Activated CD8-positive, alpha-beta memory T cell treated with anti-CD3 and anti-CD28 coated beads for 36 hours (primary cell): ENCODE data around the gene SLC16A14. TPM values are rescaled to one million over a fixed set of nuclear protein-coding genes. Genes with fewer than 3 reads are reported as not detected.

Experiments
- CTCF ChIA-PET: fragments of 350-600 bp; sonication (Branson Sonifier 250); formaldehyde crosslinking; loops from one replicate; lab custom pipeline; 2021; ENCODE audit warnings: antibody characterized with exemption; lab: Charles Lee
- POLR2A ChIA-PET: fragments of 350-600 bp; sonication (Branson Sonifier 250); formaldehyde crosslinking; loops from one replicate; lab custom pipeline; 2021; ENCODE audit warnings: antibody characterized with exemption; lab: Charles Lee
- total RNA-seq, 2 experiments: library from RNA; stranded (reverse); gene quantifications; one replicate each; pipeline ENCODE4 v1.2.3, GENCODE V29; 2021

SLC16A14 gene
- total RNA-seq, 2 experiments from 2014 or later, result 0.84 to 1.2 TPM

DNA sequence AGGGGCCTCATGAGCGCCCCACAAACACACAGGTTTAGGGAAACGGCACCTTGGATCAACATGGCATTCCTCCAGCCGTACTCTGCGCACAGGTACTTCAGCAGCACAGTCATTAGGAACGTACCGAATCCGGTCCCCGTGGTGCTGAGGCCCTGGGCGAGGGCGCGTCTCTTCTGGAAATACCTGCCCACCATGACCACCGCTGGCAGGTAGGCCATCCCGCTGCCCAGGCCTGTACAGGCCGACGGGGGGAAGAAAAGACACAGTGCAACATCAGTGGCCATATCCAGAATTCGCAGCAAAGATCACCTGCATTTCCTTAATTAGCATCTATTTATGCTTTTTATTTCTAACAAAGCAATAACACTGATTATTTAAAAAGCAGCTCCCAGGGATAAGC, 22.2 kb downstream of the SLC16A14 start:
- ChIA-PET POLR2A (no interaction called here), CTCF (no interaction called here)

DNA sequence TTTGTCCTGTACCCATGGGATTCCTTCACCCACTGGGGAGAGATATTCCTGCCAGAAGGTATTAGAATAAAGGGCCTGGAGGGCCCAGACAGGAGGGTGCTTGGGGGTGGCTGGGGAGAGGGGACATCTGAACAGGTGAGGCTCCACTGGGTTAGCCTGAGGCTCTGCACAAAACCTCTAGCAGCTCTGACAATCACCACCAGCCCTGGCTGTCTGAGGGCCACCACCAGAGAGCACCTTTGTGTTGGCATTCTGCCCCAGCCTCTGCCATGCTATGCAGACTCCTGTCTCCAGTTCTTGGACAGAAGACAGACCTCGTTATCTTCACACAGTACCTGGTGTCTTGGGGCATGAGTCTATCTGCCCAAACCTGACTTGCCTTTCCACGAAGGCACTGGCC, 25.3 kb downstream of the SLC16A14 start:
- ChIA-PET POLR2A (no interaction called here), CTCF (no interaction called here)

DNA sequence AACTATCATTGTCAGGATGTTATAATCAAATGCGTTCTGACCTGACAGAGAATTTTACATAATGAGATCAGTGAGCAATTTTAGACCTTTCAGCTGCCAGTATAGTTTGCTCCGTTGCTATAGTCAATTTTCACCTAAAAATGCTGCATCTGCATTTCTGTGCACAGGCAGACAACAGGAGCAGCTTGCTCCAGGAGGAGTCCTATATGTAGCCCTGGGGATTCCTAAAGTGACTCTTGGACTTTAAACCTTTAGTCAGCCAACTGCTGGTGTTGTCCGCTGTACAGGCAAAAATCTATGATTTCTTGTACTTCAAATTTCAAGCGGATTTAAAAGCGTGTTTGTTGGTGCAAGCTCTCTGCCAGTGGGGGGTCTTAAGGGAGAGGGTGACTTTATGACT, 25.7 kb downstream of the SLC16A14 start:
- POLR2A ChIA-PET, result no interaction called here

DNA sequence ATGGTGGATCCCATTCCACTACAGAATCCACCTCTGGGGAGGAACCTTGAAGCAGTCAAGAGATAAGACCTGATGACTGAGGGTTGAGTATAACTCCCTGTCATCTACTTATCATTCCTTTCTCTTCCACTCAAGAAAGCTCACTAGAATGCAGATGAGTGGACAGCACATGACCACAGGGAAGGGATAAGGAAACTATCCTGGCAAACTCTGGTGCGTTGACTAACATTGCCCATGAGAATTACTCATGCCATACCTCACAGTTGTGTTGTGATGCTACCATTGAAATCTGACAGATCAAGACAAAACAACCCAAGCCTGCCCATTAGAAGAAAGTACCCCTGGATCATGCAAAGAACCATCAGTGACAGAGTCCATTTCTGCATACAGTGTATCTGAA, 26.5 kb downstream of the SLC16A14 start:
- ChIA-PET POLR2A (no interaction called here), CTCF (no interaction called here)

More for the DNA sequence above, 25.7 kb downstream of the SLC16A14 start:
- CTCF ChIA-PET, result no interaction called here

DNA sequence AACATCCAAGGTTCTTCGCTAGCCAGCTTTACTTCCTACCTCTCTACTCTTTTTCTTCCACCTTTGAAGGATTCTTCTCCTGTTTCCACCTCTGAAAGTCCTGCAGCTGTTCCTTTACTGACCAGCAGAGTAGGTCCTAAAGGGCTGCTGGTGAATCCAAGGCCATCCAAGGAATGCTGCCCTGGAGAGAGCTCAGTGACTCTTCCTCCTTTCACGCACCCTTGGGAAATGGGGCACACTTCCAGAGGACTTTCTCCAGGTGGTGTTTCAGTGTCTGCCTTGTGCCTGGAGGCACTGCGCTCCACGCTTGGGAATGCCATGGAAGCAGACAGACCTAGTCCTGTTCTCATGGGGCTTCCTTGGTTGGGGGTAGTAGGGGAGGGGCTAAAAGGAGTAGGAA, 45.4 kb downstream of the SLC16A14 start:
- POLR2A ChIA-PET, result no interaction called here
- CTCF ChIA-PET, result interaction anchor here (1.2 kb wide), 1 partner anchor 15 kb away, joined by 3 read pairs; no protein-coding TSS in a partner anchor

DNA sequence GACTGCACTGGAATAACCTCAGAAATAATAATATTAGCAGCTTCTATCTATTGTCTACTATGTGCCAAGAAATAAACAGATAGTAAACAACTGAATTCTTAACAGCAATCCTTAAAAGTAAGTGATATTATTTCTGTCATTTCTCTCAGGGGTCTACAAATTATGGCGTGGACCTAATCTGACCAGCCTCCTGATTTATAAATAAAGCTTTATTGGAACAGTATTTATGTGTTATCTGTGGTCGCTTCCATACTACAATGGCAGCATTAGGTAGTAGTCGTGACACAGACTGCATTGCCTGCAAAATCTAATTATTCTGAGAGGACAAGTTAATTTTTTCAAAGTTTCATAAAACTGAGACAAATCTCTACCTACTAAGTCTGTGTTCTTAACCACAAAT, 49.0 kb downstream of the SLC16A14 start:
- CTCF ChIA-PET, result interaction anchor here (0.9 kb wide), 2 partner anchors 13 to 47 kb away, joined by 3 read pairs; no protein-coding TSS in a partner anchor
- POLR2A ChIA-PET, result no interaction called here

DNA sequence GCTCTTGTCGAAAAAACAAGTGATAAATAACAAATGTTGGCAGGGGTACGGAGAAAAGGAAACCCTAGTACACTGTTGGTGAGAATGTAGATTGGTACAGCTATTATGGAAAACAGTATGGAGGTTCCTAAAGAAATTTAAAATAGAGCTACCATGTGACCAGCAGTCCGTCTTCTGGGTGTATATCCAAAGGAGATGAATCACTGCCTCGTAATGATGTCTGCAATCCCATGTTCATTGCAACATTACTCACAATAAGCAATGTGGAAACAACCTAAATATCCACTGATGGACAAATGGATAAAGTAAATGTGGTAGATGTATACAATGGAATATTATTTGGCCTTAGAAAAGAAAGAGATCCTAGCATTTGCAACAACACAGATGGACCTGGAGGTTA, 50.6 kb downstream of the SLC16A14 start:
- ChIA-PET CTCF (no interaction called here), POLR2A (no interaction called here)

DNA sequence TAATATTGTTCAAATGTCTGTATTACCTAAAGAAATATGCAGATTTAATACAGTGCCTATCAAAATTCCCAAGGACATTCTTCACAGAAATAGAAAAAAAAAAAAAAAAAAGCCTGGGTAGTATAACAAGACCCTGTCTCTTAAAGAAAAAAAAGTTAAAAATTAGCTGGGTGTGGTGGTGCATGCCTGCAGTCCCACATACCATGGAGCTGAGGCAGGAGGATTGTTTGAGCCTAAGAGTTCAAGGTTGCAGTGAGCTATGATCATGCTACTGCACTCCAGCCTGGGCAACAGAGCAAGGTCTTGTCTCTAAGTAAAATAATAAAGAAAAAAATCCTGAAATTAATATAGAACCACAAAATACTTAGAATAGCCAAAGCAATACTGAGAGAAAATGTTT, 51.9 kb downstream of the SLC16A14 start:
- ChIA-PET POLR2A (no interaction called here), CTCF (no interaction called here)

DNA sequence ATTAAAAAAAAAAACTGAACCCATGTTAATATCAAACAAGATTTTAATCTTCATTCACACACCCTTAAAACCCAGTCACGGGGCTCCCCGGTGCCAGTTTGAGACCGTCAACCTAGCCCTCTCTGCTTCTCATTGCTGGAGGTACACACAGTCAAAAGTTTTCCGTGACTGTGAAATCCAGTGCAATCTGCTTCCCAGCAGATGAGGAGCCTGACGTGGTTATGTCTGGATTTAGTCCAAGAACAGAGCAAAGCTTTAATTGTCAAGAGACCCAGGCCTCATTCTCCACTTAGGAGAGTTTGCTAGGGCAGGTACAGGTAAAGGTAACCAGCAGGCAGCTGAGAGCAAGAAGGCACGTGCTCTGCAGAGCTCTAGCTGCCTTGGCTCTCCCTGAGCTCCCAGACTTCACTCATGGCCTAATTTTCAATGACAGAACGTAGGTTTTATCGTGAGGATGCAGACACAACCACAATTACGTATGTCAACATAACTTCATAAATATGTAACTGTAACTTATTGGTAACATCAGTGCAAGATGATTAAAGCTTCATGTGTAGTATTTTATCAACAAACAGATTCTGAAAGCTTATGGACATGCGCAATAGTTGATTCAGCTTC, 56.3 kb downstream of the SLC16A14 start:
- ChIA-PET CTCF (interaction anchor here (0.8 to 1.0 kb wide), 3 partner anchors 33 to 148 kb away, joined by 3 to 4 read pairs (median 3); no protein-coding TSS in a partner anchor), POLR2A (no interaction called here)

DNA sequence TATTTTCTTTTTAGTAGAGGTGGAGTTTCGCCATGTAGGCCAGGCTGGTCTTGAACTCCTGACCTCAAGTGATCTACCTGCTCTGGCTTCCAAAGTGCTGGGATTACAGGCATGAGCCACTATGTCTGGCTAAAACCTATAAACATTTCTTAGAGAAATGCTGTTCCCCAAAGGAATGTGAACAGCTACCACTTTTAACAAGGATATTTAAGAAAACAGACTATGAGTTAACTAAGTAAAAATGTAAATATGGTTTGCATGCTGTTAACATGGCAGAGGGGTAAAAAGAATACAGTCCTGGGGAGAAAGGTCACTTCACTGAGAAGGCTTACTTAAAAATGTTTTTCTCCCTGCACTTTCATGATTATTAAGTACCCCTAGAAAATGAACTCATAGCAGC, 57.1 kb downstream of the SLC16A14 start:
- POLR2A ChIA-PET, result no interaction called here

DNA sequence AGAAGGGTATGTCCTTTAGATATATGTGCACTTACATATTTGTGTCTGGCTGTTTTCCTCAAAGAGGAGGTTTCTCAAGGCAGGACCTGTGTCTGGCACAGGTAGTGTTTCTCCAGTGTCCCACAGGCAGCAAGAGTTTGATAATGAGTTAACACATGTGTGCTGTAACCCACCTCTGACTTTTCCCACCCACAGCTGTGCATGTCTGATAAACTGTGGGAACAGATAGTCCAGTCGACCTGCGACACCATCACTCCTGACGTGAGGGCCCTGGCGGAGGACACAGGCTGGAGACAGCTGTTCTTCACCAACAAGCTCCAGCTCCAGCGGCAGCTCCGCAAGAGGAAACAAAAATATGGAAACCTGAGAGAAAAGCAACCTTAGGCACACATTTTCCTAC, 58.2 kb downstream of the SLC16A14 start:
- POLR2A ChIA-PET, result no interaction called here
- CTCF ChIA-PET, result no interaction called here

More for the DNA sequence above, 57.1 kb downstream of the SLC16A14 start:
- CTCF ChIA-PET, result interaction anchor here (0.9 kb wide), 1 partner anchor 32 kb away, joined by 3 read pairs; no protein-coding TSS in a partner anchor

DNA sequence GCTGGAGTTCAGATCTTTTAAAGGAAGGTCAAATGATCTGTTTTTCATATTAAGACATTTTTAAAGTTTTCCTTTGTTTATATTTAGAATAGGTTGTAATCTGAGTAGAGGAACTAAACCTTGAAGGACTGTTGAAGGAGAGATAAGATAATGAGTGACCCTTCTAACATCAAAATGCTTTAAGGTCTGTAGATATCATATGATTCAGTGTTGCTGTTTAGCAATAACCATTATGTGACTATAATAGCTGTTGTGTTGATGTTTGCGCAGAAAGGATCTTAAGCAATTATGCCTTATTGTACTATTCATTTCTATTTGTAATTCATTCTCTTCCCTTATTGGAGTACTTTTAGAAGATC, 60.0 kb downstream of the SLC16A14 start:
- CTCF ChIA-PET, result interaction anchor here (0.7 to 2.9 kb wide), 7 partner anchors 15 to 230 kb away, joined by 3 to 25 read pairs (median 4); no protein-coding TSS in a partner anchor
- POLR2A ChIA-PET, result no interaction called here

DNA sequence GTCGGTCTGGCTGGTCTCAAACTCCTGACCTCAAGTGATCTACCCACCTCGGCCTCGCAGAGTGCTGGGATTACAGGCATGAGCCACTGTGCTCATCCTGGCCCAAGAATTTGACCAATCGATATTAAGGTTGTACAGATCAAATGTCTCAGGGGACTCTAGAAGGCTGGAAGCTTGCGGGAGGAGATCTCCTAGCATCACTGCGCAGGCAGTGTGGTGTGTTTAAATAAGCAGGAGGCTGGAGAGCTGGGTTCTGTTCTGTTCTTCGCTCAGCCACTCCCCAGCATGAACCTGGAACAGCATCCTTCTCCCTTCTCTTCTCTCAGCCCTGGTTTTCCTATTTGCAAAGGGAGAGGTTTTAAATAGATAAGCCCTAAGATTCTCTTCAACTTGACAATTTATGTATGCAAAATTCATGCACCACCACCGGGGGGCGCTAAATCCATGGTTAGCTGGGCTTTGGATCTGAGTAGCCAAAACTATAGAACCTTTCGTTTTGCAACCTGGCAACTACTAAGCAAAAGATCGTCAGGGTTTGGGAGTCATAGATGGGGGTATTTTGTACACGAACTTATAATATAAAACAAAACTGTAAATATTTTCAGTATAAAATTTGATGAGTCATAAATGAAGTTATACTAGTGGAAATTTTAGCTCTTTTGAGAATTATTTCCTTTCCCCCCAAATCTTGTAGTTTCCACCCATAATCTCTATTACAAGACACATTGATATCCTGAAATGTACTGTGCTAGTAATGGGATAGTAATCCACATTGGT, 60.6 kb downstream of the SLC16A14 start:
- POLR2A ChIA-PET, result no interaction called here
- CTCF ChIA-PET, result interaction anchor here (0.7 to 2.9 kb wide), 7 partner anchors 15 to 229 kb away, joined by 3 to 25 read pairs (median 4); no protein-coding TSS in a partner anchor

DNA sequence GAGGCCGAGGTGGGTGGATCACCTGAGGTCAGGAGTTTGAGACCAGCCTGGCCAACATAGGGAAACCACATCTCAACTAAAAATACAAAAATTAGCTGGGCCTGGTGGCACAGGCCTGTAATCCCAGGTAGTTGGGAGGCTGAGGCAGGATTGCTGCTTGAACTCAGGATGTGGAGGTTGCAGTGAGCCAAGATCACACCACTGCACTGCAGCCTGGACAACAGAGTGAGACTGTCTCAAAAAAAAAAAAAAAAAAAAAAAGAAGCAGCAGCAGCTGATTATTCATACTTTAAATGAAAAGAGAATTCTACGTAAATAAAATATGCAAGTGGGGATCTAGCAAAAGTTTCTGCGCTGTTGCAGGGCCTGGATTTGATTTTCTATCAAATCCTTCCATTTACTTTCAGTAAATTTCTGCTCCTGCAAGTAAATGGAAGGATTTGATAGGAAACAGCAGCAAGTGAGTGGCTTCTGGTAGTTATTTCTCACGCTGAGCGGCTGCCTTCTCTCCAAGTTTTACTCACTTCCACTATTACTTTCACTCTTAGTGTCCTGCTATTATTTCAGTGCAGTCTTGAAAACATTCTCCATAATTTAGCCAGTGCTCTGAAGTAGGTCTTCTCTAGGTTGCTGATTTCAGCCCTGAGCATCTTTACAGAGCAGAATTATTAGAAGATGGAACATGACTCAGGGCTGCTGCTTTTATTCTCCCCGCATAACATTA, 68.4 kb downstream of the SLC16A14 start:
- POLR2A ChIA-PET, result interaction anchor here (0.6 kb wide), 1 partner anchor 160 kb away, joined by 3 read pairs; no protein-coding TSS in a partner anchor
- CTCF ChIA-PET, result interaction anchor here (0.6 to 0.7 kb wide), 2 partner anchors 221 to 246 kb away, joined by 3 to 5 read pairs; no protein-coding TSS in a partner anchor

DNA sequence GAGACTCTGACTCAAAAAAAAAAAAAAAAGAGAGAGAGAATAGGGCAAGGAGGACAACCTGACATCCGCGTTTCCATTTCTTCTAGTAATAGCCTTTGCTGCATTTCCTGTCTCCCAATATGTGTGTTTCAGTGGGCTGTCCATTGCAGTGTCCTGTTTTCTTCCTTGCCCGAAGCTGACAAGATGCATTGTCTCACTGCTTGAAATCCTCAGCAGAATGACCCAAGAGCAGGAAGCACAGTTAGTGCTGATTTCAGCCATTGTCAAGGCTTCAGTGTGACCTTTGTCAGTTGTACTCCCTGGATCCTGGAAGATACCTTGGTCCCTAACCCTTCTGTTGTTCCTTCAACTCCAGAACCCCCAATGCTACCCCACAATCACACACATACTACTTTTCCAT, 71.2 kb downstream of the SLC16A14 start:
- ChIA-PET CTCF (interaction anchor here (0.7 to 1.6 kb wide), 2 partner anchors 9 to 184 kb away, joined by 3 to 4 read pairs; no protein-coding TSS in a partner anchor), POLR2A (no interaction called here)

DNA sequence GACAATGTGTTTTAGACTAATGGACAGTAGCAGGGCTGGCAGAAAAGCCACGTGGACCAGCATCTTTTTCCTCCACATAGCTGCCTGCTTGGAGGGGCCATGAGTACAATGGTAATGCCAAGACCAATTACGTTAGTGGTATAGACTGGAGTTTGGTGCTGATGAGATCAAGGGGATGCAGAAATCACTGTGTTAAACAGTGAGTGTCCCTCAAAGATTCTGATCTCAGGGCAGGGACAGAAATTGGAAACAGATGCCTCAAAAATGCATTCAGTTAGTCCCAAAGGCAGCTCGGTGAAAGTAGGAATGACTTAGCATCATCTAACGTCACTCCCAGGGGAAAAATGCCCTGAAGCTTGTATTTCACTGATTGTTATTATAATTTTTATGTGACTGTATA, 72.4 kb downstream of the SLC16A14 start:
- ChIA-PET POLR2A (interaction anchor here (0.7 kb wide), 1 partner anchor 156 kb away, joined by 4 read pairs; no protein-coding TSS in a partner anchor), CTCF (interaction anchor here (1.6 kb wide), 1 partner anchor 10 kb away, joined by 4 read pairs; no protein-coding TSS in a partner anchor)

DNA sequence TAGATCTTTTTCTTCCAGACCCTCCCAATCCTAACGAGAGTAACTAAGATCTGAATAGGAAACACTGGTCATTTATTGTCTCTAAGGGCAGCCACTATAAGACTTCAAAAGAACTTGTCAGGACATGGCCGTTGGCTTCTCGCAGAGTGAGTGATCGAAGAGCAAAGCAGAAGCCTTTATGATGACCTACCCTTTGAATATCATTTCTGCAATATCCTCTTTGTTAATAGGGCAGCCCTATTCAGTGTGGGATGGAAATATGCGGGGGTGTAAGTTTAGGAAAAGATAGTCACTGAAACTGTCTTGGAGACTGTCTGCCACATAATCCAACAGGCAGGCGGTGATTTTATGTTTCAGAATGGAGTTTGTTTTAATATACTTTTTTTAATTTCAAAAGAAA, 75.5 kb downstream of the SLC16A14 start:
- POLR2A ChIA-PET, result no interaction called here
- CTCF ChIA-PET, result no interaction called here
